Testis (tissue), 2 donors: ENCODE results near the gene SYT8.

ENCODE experiments used
- CTCF ChIP-seq, 3 experiments: fragments of 450-650 bp in 2 of 3; fragments of 200-600 bp in 1 of 3; sonication (generic) in 1 of 3; IDR thresholded peaks; one replicate each; pipeline ENCODE4 v1.5.1; 2016 to 2019; ENCODE audit warnings: antibody characterized with exemption in 3 of 3, mild to moderate bottlenecking in 2 of 3, moderate library complexity in 1 of 3
- POLR2A ChIP-seq: fragments of 450-650 bp; IDR thresholded peaks from one replicate; pipeline ENCODE4 v1.6.1; 2017; ENCODE audit warnings: antibody characterized with exemption, mild to moderate bottlenecking, moderate library complexity

- TF ChIP-seq CTCF (IDR thresholded peaks at IDR 0.05) (no peak), POLR2A (no peak)
Measured at GRCh38 chr11:1842149-1843097, 7.6 kb downstream of the SYT8 start.
